GM19025 (cell line): ENCODE results near the gene EML3.
A peak's percentile ranks its signal among the peaks of the same experiment; 100 is the strongest.
"Not testable (repeated sequence)": the region's sequence is repeated elsewhere in the genome, so short reads cannot be mapped to it uniquely, and the experiment has no call there.

Experiments
- ATAC-seq: cut with Tn5 transposase; IDR thresholded peaks from one replicate; pipeline ENCODE4 v1.9.1; 2021; ENCODE audit warnings: mild to moderate bottlenecking, low read depth, moderate library complexity; ENCODE audit not compliant: unreplicated experiment

The EML3 gene, protein sequence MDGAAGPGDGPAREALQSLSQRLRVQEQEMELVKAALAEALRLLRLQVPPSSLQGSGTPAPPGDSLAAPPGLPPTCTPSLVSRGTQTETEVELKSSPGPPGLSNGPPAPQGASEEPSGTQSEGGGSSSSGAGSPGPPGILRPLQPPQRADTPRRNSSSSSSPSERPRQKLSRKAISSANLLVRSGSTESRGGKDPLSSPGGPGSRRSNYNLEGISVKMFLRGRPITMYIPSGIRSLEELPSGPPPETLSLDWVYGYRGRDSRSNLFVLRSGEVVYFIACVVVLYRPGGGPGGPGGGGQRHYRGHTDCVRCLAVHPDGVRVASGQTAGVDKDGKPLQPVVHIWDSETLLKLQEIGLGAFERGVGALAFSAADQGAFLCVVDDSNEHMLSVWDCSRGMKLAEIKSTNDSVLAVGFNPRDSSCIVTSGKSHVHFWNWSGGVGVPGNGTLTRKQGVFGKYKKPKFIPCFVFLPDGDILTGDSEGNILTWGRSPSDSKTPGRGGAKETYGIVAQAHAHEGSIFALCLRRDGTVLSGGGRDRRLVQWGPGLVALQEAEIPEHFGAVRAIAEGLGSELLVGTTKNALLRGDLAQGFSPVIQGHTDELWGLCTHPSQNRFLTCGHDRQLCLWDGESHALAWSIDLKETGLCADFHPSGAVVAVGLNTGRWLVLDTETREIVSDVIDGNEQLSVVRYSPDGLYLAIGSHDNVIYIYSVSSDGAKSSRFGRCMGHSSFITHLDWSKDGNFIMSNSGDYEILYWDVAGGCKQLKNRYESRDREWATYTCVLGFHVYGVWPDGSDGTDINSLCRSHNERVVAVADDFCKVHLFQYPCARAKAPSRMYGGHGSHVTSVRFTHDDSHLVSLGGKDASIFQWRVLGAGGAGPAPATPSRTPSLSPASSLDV

DNA sequence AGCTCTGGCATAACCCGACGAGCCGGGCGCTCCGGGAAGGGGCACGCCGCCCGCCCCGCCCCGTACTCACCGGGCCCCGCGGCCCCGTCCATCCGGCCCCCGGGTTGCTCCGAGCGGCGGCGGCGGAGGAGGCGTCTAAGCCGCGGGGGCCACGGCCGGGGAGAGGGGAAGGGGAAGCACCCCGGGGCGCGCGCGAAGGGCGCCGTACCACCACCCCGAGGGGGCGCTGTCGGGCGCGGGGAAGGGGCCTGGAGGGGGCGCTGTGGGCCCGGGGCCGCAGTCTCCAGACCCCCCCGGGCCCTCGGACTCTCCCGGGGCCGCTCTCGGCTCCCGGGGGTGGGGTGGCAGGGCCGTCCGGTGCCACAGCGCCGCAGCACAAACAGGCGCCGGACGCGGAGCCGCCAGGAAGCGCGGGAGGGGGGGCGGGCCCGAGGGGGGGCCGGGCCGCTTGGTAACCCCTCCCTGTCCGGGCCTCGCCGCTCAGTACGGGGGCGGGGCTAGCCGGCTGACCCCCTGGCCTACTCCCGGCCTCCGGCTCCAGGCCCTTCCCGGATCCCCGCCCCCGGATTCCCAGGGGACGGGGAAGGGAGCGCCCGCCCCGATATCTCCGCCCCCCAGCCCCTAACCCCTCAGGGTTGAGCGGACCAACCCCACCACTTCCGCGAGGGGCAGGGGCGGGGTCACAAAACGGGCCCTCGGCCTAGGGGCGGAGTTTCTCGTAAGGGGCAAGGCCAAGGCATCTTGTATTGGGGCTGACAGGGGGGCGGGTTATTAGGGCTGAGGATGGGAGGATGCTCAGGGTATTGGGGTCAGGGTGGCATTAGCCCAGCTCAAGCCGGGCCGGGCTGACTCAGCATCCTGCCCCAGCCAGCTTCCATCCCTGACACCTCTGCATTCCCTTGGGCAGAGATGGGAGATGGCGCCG, at the start of gene EML3, which contains the start of gene ROM1:
Gene EML3, minus strand, starts transcription at position 410 of the 925 bp plus-strand sequence. Its CDS starts 318 bp downstream, at position 92.
Gene ROM1, plus strand, starts transcription at position 892 of the 925 bp plus-strand sequence. Its CDS starts 25 bp downstream, at position 917.
- ATAC-seq, result peak; percentile 69

GRCh38 chr11:62656796-62657429, 44.3 kb upstream of the EML3 start:
- ATAC-seq, result no peak

DNA sequence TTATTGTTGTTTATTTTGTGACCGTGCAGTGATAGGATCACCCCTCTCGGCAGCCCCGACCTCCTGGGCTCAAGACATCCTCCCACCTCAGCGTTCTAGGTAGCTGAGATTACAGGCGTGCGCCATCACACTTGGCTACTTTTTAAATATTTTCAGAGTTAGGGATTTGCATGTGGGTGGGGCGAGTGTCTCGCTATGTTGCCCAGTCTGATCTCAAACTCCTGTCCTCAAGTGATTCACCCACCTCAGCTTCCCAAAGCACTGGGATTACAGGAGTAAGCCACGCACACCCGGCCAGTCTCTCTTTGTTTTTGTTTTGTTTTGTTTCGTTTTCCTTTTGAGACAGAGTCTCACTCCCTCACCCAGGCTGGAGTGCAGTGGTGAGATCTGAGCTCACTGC, 41.7 kb upstream of the EML3 start:
- ATAC-seq, result no peak

DNA sequence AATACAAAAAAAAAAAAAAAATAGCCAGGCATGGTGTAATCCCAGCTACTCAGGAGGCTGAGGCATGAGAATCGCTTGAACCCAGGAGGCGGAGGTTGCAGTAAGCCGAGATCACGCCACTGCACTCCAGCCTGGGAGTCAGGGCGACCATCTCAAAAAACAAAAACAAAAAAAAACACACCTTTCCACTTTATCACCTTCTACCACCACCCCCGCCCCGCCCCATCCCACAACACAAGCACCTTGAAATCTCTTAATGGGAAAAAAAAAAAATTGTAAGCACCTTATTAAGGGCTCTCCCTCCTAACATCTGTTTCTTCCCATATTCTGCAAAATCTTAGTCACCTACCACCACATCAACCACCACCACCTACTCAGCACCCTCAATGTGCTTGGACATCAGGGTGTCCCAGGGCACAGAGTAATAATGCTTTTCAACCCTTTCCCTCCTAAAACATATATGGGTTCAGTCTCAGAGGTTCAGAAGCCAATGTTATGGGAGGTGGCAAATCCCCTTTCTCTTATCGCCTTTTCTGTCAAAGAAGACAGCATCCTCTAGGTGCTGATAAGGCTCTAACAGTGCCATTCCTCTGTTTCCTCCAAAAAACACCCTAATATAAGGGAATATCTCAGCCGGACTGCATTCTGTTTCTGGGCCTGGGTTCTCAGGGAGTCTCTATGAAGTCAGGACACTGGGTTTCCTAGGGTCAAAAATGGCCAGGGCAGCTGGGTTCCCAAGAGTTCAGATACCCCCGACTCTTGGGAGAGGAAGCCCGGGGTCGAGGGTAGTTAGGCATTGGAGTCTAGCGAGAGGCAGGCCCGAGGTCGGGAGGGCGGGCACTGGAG, 39.8 kb upstream of the EML3 start:
- ATAC-seq, result no peak

DNA sequence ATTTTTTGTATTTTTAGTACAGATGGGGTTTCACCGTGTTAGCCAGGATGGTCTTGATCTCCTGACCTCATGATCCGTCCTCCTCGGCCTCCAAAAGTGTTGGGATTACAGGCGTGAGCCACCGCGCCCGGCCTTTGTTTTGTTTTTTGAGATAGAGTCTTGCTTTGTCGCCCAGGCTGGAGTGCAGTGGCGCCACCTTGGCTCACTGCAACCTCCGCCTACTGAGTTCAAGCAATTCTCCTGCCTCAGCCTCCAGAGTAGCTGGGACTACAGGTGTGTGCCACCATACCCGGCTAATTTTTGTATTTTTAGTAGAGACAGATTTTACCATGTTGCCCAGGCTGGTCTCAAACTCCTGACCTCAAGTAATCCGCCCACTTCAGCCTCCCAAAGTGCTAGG, 37.7 kb upstream of the EML3 start:
- ATAC-seq, result not testable (repeated sequence)

DNA sequence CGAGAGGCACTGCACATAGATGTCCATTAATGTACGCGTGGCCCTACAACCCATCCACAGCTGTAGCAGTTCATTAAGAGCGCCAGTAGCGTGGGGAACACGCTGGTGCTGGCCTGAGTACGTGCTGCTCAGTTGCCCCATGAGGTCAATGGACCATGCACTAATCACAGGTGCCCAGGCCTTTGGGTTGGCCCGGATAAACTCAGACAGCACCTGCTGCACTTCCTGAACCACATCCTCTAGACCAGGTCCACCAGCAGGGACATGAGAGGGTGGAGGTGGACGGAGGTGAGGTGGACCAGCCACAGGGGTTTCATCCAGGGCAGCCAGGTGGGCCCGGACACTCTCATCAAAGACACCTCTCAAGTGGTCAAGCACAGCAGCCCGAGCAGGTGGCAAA, 36.9 kb upstream of the EML3 start:
- no peak for ATAC-seq

DNA sequence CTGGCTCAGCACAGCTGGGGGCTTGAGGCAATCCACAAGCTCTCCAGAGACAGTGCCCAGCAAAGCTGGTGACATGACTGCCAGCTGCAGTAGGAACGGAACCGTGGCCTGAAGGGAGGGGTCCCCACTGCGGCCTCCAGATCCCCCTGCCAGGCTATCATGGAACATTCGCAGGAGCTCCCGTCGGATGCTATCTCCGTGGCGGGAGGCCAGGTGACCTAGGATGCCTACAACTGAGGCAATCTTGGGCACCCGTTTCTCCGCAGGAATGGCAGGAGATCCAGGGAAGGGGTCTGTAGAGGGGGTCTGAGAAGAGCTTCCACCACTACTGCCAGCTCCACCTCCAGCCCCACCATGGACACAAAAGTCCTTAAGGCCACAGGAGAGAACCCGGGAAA, 36.4 kb upstream of the EML3 start:
- ATAC-seq, result no peak

DNA sequence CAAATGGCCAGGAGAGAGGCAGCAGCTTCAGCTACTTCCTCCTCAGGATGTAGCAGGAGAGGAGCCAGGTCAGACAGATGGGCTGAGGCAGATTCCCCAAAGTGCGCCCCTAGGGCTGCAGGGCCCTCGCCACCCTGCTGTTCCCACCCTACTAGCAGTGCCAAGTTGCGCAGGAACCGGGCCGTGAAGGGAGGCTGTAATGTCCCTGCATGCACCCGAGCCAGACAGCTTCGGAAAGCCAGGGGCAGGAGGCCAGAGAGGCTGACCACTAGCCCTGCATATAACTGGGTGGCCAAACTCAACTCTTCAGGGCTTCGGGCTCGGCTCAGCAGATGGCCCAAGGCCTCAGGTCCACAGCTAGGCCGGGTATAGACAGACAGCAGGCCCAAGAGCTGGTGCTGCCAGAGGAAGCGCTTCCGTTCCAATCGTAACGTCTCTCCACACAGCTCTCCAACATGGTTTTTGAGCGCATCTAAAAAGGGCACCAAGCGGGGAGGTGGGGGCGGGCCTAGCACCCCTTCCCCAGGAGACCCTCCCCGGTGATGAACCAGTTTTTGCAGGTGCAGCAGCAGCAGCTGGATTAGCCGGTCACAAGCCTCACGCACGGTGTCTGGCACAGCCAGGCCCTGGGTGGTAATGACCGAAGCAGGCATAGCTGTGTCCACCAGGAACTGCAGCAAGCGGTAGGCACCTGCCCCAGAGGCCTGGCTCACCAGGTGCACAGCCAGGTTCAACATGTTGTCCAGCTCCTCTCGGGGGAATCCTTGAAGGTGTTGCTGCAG, 35.8 kb upstream of the EML3 start:
- ATAC-seq, result no peak

- ATAC-seq, result no peak
Observed at GRCh38 chr11:62647609-62648005, 35.0 kb upstream of the EML3 start.

- ATAC-seq, result no peak
Observed at GRCh38 chr11:62646825-62647608, 34.4 kb upstream of the EML3 start.

DNA sequence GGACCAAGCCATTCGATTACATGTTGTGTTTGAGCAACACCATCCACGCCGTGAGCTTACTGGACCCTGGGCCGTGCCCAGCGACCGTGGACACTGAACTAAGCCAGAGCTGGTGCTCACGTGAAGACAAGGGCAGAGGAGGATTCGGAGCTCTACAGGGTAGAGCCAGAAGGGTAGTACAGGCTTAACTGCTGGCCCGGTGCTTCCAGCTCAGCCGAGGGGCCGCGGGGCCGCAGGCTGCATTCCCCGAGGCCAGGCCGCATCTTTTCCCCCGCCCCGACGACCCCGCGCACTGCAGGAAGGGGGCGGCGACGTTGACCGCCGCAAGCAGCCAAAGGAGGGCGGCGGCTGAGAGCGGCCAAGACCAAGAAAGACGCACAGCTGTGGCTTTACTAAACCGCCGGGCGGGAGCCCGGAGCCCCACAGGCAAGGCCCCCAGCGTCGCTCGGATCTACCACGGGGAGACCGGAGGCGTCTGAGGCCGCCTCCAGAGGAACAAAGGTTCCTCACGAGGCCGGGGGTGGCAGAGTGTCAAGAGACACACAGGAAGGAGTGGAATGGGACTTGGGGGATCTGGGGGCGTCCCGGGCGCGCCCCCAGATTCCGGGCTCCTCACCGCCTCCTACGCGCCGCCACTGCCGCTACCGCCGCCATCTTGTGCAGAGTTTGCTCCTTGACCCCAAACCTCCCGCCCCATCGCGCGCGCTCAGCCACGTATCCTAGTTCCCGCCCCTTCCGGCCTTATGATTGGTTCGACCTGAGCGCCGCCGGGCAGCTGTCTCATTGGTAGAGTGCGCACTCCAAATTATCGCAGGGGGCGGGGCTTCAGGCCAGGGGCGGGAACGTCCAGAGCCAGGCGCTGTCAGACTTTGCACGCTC, 33.6 kb upstream of the EML3 start, which contains the start of gene GANAB:
Gene GANAB, minus strand, starts transcription at position 668 of the 879 bp plus-strand sequence. Its CDS starts 14 bp downstream, at position 654.
- ATAC-seq, result peak; percentile 88

GRCh38 chr11:62645671-62645945, 33.0 kb upstream of the EML3 start:
- ATAC-seq, result no peak

DNA sequence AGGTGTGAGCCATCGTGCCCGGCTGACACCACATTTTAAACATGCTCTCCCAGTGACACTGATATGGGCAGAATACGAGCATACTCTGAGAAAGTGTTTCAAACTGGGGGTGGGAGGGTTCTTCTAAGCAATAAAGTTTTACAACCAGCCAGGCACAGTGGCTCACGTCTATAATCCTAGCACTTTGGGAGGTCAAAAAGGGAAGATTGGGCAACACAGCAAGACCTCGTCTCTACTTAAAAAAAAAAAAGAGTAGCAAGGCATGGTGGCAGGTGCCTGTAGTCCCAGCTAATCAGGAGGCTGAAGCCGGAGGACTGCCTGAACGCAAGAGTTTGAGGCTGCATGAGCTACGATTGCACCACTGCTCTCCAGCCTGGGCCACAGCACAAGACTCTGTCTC, 31.6 kb upstream of the EML3 start:
- no peak for ATAC-seq

DNA sequence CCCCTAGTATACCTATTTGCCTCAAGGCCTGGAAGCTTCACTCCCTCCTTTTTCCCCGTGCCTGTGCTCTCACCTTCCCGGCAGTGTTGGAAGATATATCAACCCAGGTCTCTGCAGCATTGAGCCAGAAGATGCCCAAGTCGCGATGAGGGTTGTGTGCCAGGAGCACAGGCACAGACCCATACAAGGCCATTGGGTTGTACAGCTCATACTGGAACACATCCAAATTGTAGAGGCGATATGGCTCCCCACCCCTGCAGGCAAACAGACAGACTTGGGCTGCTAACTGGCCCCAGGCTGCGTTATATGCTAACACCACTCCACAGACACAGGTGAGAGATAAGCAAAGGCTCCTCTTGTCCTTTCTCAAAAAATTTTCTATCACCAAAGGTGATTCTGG, 19.9 kb upstream of the EML3 start:
- no peak for ATAC-seq

DNA sequence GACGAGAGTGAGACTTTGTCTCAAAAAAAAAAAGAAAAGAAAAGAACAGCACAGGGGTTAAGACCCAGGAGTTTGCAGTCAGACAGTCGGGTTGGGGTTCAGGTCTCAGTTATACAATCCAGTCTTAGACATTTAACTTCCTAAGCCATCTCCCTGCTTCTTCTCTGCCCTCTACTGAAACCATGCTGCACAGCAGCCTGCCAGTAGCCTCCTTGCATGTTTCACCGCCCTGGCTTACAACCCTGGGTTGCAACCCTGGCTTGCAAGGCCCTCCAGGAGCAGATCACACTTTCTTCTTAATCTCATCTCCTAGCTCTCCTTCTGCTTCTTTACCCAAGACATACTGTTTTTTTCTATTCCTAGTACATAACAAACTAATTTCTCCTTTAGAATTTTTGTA, 15.1 kb upstream of the EML3 start:
- no peak for ATAC-seq

GRCh38 chr11:62622476-62623089, 10.0 kb upstream of the EML3 start:
- ATAC-seq, result no peak
